Measurements from ENCODE around the gene SYNJ2.

Gene SYNJ2

GRCh38 chr6:158063736-158064135 lies 82.1 kb downstream of the SYNJ2 start:
- no peak for DNase-seq (ENCODE audit: low read depth, low spot score)
- no peak overlapping the region for H3K4me3 ChIP-seq (ENCODE audit: low read length)

DNA sequence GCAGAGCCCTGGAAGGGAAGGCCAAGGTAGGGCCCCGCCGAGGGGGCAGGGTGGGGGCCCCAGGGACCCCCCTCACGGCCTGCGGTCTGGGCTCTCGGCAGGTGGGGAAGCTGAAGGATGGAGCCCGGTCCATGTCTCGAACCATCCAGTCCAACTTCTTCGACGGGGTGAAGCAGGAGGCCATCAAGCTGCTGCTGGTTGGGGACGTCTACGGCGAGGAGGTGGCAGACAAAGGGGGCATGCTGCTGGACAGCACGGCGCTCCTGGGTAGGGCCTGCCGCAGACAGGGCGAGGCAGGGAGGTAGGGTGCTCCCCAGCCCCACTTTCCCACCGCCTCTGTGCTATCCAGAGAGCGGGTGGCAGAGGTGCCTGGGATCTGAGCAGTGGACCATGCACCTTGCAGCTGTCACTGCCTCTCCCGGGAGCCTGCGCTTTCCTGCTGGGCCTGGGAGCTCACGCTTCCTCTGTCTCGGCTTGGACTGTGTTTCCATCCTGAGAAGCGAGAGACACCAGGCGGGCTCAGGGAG lies 83.1 kb downstream of the SYNJ2 start:
- H3K4me3 ChIP-seq (ENCODE audit: low read length) = no peak overlapping the region
- DNase-seq (ENCODE audit: low read depth, low spot score) = no peak

GRCh38 chr6:158066136-158066781 lies 84.6 kb downstream of the SYNJ2 start:
- H3K4me3 ChIP-seq (ENCODE audit: low read length) = no peak overlapping the region

DNA sequence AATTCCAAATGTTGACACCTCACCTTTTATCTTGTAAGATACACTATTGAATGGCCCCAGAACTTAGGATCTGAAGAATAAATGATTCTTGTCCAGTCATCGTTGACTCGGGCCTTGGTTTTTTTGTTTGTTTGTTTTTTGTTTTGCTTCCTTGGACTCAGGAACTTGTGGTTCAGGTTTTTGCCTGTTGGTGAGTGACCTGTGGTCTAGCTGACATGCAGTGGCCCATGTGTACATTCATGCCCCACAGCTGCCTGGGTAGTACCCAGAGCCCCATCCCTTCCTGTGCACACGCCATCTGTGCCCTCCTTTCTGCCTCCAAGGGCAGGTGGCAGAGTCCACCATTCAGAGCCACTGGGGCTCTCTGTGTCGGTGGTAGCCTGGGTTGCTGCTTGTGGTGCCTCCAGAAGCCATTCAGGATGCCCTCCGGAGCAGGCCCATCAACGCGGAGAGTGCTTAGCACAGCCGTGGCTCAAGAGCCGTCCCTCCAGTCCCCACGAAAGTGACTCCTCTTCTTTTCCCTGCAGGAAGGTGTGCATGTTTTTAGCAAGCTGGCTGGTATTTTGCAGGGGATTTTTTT lies 85.9 kb downstream of the SYNJ2 start:
- DNase-seq (ENCODE audit: low read depth, low spot score) = no peak
- no peak overlapping the region for H3K4me3 ChIP-seq (ENCODE audit: low read length)

More at GRCh38 chr6:158066136-158066781, 84.6 kb downstream of the SYNJ2 start:
- DNase-seq (ENCODE audit: low read depth, low spot score) = no peak

DNA sequence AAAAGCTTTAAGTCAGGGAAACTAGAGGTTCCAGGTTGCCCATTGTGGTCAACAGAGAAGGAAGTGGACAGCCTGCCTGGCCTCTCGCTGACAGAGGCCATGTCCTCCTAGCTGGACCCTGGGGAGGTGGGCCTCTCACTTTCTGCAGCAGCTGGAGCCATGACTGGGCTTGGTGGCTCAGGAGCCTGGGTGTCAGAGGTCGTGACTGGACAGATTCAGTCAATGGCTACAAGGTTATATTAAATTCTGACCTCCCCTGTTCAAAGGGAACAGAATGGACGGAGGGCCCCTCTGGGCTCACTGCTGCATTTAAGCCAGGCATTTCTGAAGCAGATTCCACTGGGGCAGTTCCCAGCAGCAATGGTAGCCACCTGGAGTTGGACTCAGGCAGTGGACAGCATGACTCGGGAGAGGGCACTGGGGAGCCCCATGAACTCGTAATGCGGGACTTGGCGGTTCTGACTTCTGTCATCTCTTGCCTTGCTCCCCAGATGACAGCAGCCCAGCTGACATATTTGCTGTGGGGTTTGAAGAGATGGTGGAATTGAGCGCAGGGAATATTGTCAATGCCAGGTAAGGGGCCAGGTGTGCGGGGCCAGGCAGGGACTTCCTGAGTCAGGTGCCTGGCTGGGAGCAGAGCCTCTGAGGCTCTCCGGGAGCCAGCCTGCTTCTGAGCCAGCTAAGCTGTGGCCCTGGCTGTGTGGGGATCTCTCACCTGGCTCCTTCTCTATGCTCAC lies 86.7 kb downstream of the SYNJ2 start:
- H3K4me3 ChIP-seq (ENCODE audit: low read length) = no peak overlapping the region

DNA sequence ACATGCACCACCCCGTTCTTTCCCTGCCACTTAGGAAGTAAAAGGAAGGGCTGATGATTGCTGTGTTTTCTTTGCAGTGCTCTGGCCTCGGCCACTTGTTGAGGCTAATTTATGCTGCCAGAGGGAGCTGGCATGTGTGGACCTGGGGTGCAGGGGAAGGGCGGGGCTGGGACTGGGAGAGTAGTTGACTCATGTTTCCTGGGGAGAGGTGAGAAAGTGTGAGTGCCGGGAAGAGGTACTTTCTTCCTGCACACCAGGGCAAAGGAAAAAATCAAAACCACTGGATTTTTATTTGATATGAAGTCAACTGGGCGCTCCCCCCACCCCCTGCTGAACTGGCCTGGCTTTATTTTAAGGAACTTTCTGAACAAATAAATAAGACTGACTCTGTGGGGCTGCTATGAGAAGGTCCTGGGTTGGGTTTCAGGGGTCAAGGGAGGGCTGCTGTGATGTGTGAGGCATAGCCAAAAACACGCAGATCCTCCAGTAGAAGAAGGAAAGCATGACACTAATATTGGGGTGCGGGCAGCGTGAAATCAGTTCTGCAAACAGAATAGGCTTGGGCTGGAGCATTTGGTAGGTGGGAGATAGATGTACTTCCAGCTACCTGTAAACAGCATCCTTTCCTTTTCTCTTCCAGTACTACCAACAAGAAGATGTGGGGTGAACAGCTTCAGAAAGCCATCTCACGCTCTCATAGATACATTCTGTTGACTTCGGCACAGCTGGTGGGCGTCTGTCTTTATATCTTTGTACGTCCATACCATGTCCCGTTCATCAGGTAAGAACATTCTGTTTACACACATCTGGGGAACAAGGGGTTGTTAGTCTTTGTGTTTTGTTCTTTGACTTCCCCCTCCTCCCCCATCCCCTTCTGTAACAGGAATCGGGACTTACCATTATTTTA lies 87.5 kb downstream of the SYNJ2 start:
- no peak overlapping the region for H3K4me3 ChIP-seq (ENCODE audit: low read length)

More for the DNA sequence above, 86.7 kb downstream of the SYNJ2 start:
- no peak for DNase-seq (ENCODE audit: low read depth, low spot score)

GRCh38 chr6:158069800-158070195 lies 88.1 kb downstream of the SYNJ2 start:
- DNase-seq (ENCODE audit: low read depth, low spot score) = no peak
- no peak overlapping the region for H3K4me3 ChIP-seq (ENCODE audit: low read length)

More for the DNA sequence above, 87.5 kb downstream of the SYNJ2 start:
- DNase-seq (ENCODE audit: low read depth, low spot score) = no peak

DNA sequence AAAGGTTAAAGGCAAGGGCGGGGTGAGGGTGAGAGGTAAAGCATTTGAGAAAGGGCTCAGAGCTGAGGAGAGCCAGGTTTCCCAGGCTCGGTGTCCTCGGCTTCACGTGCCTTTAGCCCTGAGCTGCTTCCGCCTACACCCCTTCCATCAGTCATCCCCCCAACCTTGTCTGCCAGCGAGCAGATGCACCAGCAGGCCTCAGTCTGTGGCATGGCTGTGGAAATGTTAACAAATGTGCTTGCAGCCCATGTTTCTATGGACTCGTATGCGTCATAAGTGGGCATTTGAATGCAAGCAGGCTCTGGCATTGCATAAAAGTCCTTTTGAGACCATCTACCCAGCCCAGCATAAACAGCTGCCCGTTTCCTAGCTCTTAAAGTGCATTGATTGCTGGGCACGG lies 88.8 kb downstream of the SYNJ2 start:
- no peak for DNase-seq (ENCODE audit: low read depth, low spot score)
- no peak overlapping the region for H3K4me3 ChIP-seq (ENCODE audit: low read length)

DNA sequence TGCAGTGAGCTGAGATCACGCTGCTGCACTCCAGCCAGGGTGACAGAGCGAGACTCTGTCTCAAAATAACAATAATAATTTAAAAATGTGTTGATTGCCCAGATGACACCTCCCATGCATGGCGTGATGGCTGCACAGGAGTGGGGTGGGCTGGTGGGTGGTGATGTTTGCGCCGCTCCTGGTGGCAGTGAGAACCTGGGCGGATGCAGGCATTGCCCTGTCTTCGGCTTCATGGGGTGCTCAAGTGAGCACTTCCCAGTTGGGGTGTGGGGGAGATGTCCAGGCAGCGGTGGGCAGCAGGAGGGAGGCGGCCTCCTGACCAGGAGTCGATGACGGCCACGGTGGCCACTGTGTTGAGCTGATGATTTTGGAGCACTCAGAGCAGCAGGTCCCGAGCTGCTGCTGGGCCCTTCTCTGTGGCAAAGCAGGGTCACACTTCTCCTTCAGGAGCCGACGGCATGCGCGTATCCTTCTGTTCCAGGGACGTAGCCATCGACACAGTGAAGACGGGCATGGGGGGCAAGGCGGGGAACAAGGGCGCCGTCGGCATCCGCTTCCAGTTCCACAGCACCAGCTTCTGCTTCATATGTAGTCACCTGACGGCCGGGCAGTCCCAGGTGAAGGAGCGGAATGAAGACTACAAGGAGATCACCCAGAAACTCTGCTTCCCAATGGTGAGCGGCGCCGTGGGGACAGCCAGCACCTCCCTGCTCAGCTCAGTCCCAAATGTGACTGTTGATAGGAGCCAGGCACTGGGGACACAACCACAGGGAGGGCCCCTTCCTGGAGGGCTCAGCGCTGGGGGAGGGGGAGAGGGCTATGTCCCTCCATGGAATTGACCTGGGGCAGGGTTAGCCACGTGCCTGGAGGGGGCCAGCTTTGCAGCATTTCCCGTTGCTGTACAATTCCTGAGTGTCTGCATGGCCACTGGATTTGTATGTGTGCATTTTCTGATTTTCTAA lies 89.7 kb downstream of the SYNJ2 start:
- no peak for DNase-seq (ENCODE audit: low read depth, low spot score)
- H3K4me3 ChIP-seq (ENCODE audit: low read length) = no peak overlapping the region

GRCh38 chr6:158072083-158072721 lies 90.5 kb downstream of the SYNJ2 start:
- no peak overlapping the region for H3K4me3 ChIP-seq (ENCODE audit: low read length)
- DNase-seq (ENCODE audit: low read depth, low spot score) = peak; percentile 62

- H3K4me3 ChIP-seq (ENCODE audit: low read length) = no peak overlapping the region
- no peak for DNase-seq (ENCODE audit: low read depth, low spot score)
Measured at GRCh38 chr6:158073776-158074175, 92.1 kb downstream of the SYNJ2 start.

DNA sequence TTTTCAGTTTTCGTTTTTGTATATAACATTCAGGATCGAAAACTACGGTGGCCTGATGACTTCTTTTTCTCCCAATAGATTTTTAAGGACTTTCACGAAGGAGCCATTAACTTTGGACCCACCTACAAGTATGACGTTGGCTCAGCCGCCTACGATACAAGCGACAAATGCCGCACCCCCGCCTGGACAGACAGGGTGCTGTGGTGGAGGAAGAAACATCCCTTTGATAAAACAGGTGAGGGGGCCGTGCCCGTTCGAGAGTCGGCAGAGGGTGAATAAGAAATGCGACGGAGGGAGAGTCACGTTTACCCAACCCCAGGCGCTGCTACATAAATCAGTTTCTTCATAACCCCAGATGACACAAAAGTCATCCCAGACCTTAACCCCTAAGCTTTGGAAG lies 94.9 kb downstream of the SYNJ2 start:
- DNase-seq (ENCODE audit: low read depth, low spot score) = no peak
- no peak overlapping the region for H3K4me3 ChIP-seq (ENCODE audit: low read length)

GRCh38 chr6:158077676-158078075 lies 96.0 kb downstream of the SYNJ2 start:
- H3K4me3 ChIP-seq (ENCODE audit: low read length) = no peak overlapping the region
- DNase-seq (ENCODE audit: low read depth, low spot score) = no peak

GRCh38 chr6:158078320-158078719 lies 96.7 kb downstream of the SYNJ2 start:
- no peak overlapping the region for H3K4me3 ChIP-seq (ENCODE audit: low read length)
- no peak for DNase-seq (ENCODE audit: low read depth, low spot score)

GRCh38 chr6:158080849-158081656 lies 99.4 kb downstream of the SYNJ2 start:
- no peak for DNase-seq (ENCODE audit: low read depth, low spot score)

GRCh38 chr6:158081657-158081935 lies 99.9 kb downstream of the SYNJ2 start:
- DNase-seq (ENCODE audit: low read depth, low spot score) = no peak
- no peak overlapping the region for H3K4me3 ChIP-seq (ENCODE audit: low read length)

More at GRCh38 chr6:158080849-158081656, 99.4 kb downstream of the SYNJ2 start:
- no peak overlapping the region for H3K4me3 ChIP-seq (ENCODE audit: low read length)

Measured in Jurkat, Clone E6-1 (cell line).